Measurements from ENCODE around the gene SPART.

The SPART gene

GRCh38 chr13:36363366-36363863 is 17.2 kb upstream of the SPART start:
- Histone ChIP-seq H3K27me3 (no peaks in the 10 kb centered on the region), H3K27ac (no peak overlapping the region), H3K4me3 (no peak overlapping the region), H3K9me3 (no peaks in the 10 kb centered on the region), H3K36me3 (peaks cover 0 to 13% (median 0%) of the 10 kb centered on the region in 3 donors), H3K4me1 (peaks cover 0 to 30% (median 6%) of the 10 kb centered on the region in 4 donors)
- no peak for DNase-seq
- intact Hi-C loops (cut with DNase I; ENCODE audit: low total_unique reads), result no loop called here
- no peak for TF ChIP-seq CTCF (IDR thresholded peaks at IDR 0.05)

DNA sequence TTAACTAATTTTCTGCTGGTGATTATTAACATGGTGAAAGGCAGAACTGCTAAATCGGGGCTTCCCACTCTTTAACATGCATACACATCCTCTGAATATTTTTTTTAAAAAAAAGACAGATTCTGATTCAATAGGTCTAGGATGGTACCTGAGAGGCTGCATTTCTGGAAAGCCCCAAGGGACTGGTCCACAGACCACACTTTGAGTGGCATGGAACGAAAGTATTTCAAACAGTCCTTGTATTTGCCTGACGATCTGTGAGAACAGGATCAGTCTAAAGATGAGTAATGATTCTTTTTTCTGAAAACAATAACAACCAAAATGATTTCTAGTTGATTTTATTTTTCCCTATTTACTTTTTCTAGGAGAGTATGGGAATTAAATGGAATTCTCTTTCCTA is 16.7 kb upstream of the SPART start:
- Histone ChIP-seq H3K9me3 (no peaks in the 10 kb centered on the region), H3K27me3 (no peaks in the 10 kb centered on the region), H3K36me3 (peaks cover 0 to 13% (median 0%) of the 10 kb centered on the region in 3 donors), H3K27ac (no peak overlapping the region), H3K4me3 (no peak overlapping the region), H3K4me1 (peaks cover 0 to 35% (median 6%) of the 10 kb centered on the region in 4 donors)
- intact Hi-C loops (cut with DNase I; ENCODE audit: low total_unique reads), result no loop called here
- no peak for DNase-seq
- TF ChIP-seq CTCF (IDR thresholded peaks at IDR 0.05), result no peak

DNA sequence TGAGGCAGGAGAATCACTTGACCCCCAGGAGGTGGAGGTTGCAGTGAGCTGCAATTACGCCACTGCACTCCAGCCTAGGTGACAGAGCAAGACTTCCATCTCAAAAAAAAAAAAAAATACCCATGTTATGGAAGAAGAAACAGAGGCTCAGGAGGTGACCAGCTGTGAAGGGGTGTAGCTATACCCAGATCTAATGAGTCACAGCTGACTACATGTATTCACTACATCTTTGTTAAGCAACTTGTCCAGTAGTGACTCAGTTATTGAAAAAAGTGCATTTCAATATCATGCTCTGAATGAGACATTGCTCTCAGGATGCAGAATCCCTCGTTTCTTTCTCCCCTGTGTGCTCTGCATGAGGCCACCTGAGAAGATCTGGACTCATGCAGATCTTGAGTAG is 16.1 kb upstream of the SPART start:
- TF ChIP-seq CTCF (IDR thresholded peaks at IDR 0.05), result no peak
- Histone ChIP-seq H3K27ac (no peak overlapping the region), H3K27me3 (no peaks in the 10 kb centered on the region), H3K4me1 (peaks cover 0 to 42% (median 8%) of the 10 kb centered on the region in 4 donors), H3K4me3 (no peak overlapping the region), H3K36me3 (peaks cover 0 to 13% (median 0%) of the 10 kb centered on the region in 3 donors), H3K9me3 (no peaks in the 10 kb centered on the region)
- intact Hi-C loops (cut with DNase I; ENCODE audit: low total_unique reads), result no loop called here
- DNase-seq, result no peak

DNA sequence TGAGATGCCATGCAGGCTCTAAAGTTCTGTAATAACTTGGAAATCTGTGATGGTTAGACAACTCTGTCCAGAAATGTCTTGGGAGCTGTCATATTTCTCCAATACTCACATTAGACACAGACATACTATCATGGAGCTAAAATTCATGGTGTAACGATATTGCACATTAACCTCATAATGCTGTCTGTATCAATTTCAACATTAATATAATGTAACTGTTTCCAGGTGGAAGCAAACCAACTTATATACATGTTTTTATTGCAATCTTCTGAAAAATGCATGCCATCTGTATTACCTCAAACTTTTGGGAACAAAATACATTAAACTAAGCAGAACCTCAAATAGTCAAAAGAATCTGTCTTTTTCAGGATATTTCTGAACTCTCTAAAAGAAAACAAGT is 14.7 kb upstream of the SPART start:
- DNase-seq, result no peak
- no peak overlapping the region for H3K27ac ChIP-seq
- H3K36me3 ChIP-seq, result peaks cover 0 to 2% (median 0%) of the 10 kb centered on the region in 3 donors
- intact Hi-C loops (cut with DNase I; ENCODE audit: low total_unique reads), result no loop called here
- TF ChIP-seq CTCF (IDR thresholded peaks at IDR 0.05), result no peak
- H3K9me3 ChIP-seq, result no peaks in the 10 kb centered on the region
- no peaks in the 10 kb centered on the region for H3K27me3 ChIP-seq
- H3K4me3 ChIP-seq, result no peak overlapping the region
- peaks cover 0 to 50% (median 13%) of the 10 kb centered on the region in 4 donors for H3K4me1 ChIP-seq

DNA sequence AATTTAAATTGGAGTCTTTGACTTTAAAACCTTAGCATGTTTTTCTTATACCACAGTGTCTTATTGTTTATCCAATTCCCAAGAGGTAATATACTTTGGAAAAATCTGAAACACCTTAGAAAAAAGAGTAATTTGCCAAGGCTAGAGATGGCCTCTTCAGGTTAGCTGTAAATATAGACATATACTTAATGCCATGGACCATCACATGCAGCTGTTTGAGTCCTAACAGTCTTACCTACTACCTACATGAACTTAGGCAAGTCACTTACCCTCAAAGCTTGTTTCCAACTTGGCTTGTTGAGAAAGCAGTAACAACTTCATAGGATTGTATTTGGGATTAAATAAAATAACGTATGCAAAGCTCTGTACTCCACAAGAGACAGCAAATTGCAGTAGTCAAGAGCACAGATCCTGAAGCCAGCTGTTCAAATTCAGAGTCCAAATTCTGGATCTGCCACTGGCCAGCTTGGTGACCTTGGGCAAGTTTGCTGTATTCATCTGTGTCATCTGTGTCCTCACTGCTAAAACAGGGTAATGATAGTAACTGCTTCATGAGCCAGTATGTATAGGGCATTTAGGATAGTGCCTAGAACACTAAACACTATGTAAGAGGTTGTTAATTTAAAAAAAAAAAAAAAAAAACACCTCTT is 13.2 kb upstream of the SPART start:
- peaks cover 0 to 50% (median 13%) of the 10 kb centered on the region in 4 donors for H3K4me1 ChIP-seq
- no peak for TF ChIP-seq CTCF (IDR thresholded peaks at IDR 0.05)
- DNase-seq, result no peak
- no peaks in the 10 kb centered on the region for H3K27me3 ChIP-seq
- H3K36me3 ChIP-seq, result no peaks in the 10 kb centered on the region
- no peaks in the 10 kb centered on the region for H3K9me3 ChIP-seq
- no peak overlapping the region for H3K4me3 ChIP-seq
- H3K27ac ChIP-seq, result peak overlapping the region in 1 of 2 donors; percentile 11
- intact Hi-C loops (cut with DNase I; ENCODE audit: low total_unique reads), result no loop called here

Data from tibial artery (tissue), 4 donors.